Endothelial cell of umbilical vein (primary cell): Measurements from ENCODE around the gene HNRNPC. TPM values are rescaled to one million over a fixed set of nuclear protein-coding genes. Genes with fewer than 3 reads are reported as not detected.

ENCODE experiments used
- BruUV-seq: library from RNA; stranded (reverse); fragments of 400-500 nt; replicated peaks from 2 replicates; lab custom pipeline; 2021; lab: Mats Ljungman, UMichigan
- CTCF ChIA-PET: fragments of 300-600, 350-600 bp; sonication (Branson Sonifier 250); formaldehyde crosslinking; loops from one replicate; lab custom pipeline; 2021; ENCODE audit warnings: antibody characterized with exemption, inconsistent platforms; lab: Charles Lee
- POLR2A ChIA-PET: fragments of 300-600, 350-600 bp; sonication (Branson Sonifier 250); formaldehyde crosslinking; loops from one replicate; lab custom pipeline; 2021; ENCODE audit warnings: antibody characterized with exemption, inconsistent platforms; lab: Charles Lee
- DNase-seq: peaks from one replicate; pipeline ENCODE4 v3.0.0-alpha.2; 2011; ENCODE audit warnings: low read depth, low spot score
- FAIRE-seq: peaks from 2 replicates; lab custom pipeline; 2011; peaks lifted over from hg19 to GRCh38; lab: Jason Lieb, UNC
- H2AFZ ChIP-seq: 2 replicates; pipeline ENCODE4 v1.6.0; 2012; ENCODE audit warnings: low read depth, low read length, control low read depth, inconsistent platforms
- H3K27ac ChIP-seq: 2 replicates; pipeline ENCODE4 v1.5.1; 2011; ENCODE audit warnings: low read depth, mild to moderate bottlenecking, control low read depth, low read length, moderate library complexity; ENCODE audit not compliant: insufficient read depth
- H3K27me3 ChIP-seq, 2 experiments: 2 replicates each; pipeline versions ENCODE4 v1.6.0 to v1.6.1; 2011; ENCODE audit warnings: low read length in 2 of 2, mixed read lengths in 1 of 2; ENCODE audit not compliant: control insufficient read depth in 2 of 2, insufficient read depth in 2 of 2
- H3K36me3 ChIP-seq, 2 experiments: 2 replicates in 1 of 2; 3 replicates in 1 of 2; pipeline ENCODE4 v1.5.1; 2011; ENCODE audit warnings: low read length in 2 of 2, mild to moderate bottlenecking in 1 of 2, moderate library complexity in 1 of 2; ENCODE audit not compliant: control insufficient read depth in 2 of 2, insufficient read depth in 2 of 2; ENCODE audit errors: extremely low read depth in 1 of 2
- H3K4me1 ChIP-seq: 3 replicates; pipeline ENCODE4 v1.5.1; 2011; ENCODE audit warnings: mild to moderate bottlenecking, low read length; ENCODE audit not compliant: control insufficient read depth, insufficient read depth; ENCODE audit errors: extremely low read depth
- H3K4me2 ChIP-seq: 2 replicates; pipeline ENCODE4 v1.6.1; 2011; ENCODE audit warnings: low read length, control low read depth, mixed read lengths; ENCODE audit not compliant: insufficient read depth
- H3K4me3 ChIP-seq, 3 experiments: fragments of 200-600 bp in 1 of 3; sonication (generic), shearing (Covaris generic) in 1 of 3; replicated peaks in 1 of 3; 2 replicates each; pipeline ENCODE4 v1.5.1; 2011 to 2016; ENCODE audit warnings: control low read depth in 3 of 3, low read length in 3 of 3, mild to moderate bottlenecking in 2 of 3, inconsistent platforms in 1 of 3, low read depth in 1 of 3, moderate library complexity in 1 of 3; ENCODE audit not compliant: insufficient read depth in 1 of 3
- H3K79me2 ChIP-seq: 2 replicates; pipeline ENCODE4 v1.6.0; 2012; ENCODE audit warnings: low read length, inconsistent platforms; ENCODE audit not compliant: control insufficient read depth, insufficient read depth
- H3K9ac ChIP-seq: replicated peaks from 2 replicates; pipeline ENCODE3; 2011; ENCODE audit warnings: low read length, control low read depth; ENCODE audit not compliant: insufficient read depth; ENCODE audit errors: extremely low read depth
- H3K9me1 ChIP-seq: replicated peaks from 3 replicates; pipeline ENCODE4 v1.6.0; 2011; ENCODE audit warnings: mild to moderate bottlenecking, low read length; ENCODE audit not compliant: control insufficient read depth, insufficient read depth; ENCODE audit errors: extremely low read depth
- H3K9me3 ChIP-seq: replicated peaks from 2 replicates; pipeline ENCODE4 v1.5.1; 2012; ENCODE audit warnings: low read length, inconsistent platforms; ENCODE audit not compliant: control insufficient read depth, insufficient read depth
- H4K20me1 ChIP-seq: replicated peaks from 2 replicates; pipeline ENCODE3; 2011; ENCODE audit warnings: mild to moderate bottlenecking, low read length; ENCODE audit not compliant: control insufficient read depth, insufficient read depth; ENCODE audit errors: extremely low read depth
- EZH2 ChIP-seq: IDR thresholded peaks from 2 replicates; pipeline ENCODE4 v1.6.1; 2012; ENCODE audit warnings: borderline replicate concordance, low read depth, mild to moderate bottlenecking, moderate library complexity, low read length, inconsistent platforms; ENCODE audit not compliant: severe bottlenecking
- FOS ChIP-seq: IDR thresholded peaks from 2 replicates; pipeline ENCODE4 v1.6.1; 2011; ENCODE audit warnings: mild to moderate bottlenecking, low read length, moderate library complexity, borderline replicate concordance; ENCODE audit not compliant: insufficient read depth
- GATA2 ChIP-seq: IDR thresholded peaks from 2 replicates; pipeline ENCODE4 v1.7.0; 2011; ENCODE audit warnings: low read depth, mild to moderate bottlenecking, moderate library complexity, mixed read lengths, low read length; ENCODE audit not compliant: insufficient read length, insufficient read depth
- JUN ChIP-seq: IDR thresholded peaks from 2 replicates; pipeline ENCODE4 v1.6.1; 2011; ENCODE audit warnings: borderline replicate concordance, low read depth; ENCODE audit not compliant: insufficient read length, insufficient read depth
- MYC ChIP-seq: IDR thresholded peaks from one replicate; pipeline ENCODE4 v1.6.1; 2011; ENCODE audit warnings: mild to moderate bottlenecking, low read depth, low read length
- POLR2A ChIP-seq: IDR thresholded peaks from 2 replicates; pipeline ENCODE4 v1.6.1; 2012; ENCODE audit warnings: low read depth, mild to moderate bottlenecking, control low read depth, low read length
- POLR2AphosphoS5 ChIP-seq: IDR thresholded peaks from 2 replicates; pipeline ENCODE4 v1.6.1; 2012; ENCODE audit warnings: low read depth, mild to moderate bottlenecking, control low read depth, low read length, moderate library complexity; ENCODE audit not compliant: insufficient read depth
- dilution Hi-C: fragments of 300-500 bp; cut with MboI; formaldehyde crosslinking; loops from one replicate; pipeline ENCODE4 v1.15.0; 2019; ENCODE audit warnings: low sequenced_read_pairs; ENCODE audit not compliant: extremely low pct_ligation_motif_present
- intact Hi-C: fragments of 100-400 bp; cut with micrococcal nuclease; formaldehyde crosslinking; loops from one replicate; pipeline ENCODE4 v1.10.0; 2022
- polyA plus RNA-seq, 4 experiments: library from polyadenylated mRNA; depleted of rRNA in 3 of 4; stranded (reverse) in 3 of 4; unstranded in 1 of 4; fragments of >200 nt; gene quantifications; 2 replicates each; pipeline versions ENCODE4 v1.2.1 to v1.2.3, GENCODE V29; 2011 to 2012; ENCODE audit warnings: missing spikeins in 1 of 4
- total RNA-seq: library from RNA; stranded (reverse); gene quantifications from 2 replicates; pipeline ENCODE4 v1.2.3, GENCODE V29; 2021
- TF ChIP-seq, protein P1 (sequence below): IDR thresholded peaks from 2 replicates; pipeline ENCODE4 v1.6.1; 2011; ENCODE audit not compliant: insufficient read depth, insufficient read length
- TF ChIP-seq, protein P2 (sequence below), 2 donors: IDR thresholded peaks; 1 replicate in 1 of 2; 2 replicates in 1 of 2; pipeline ENCODE4 v1.5.1; 2011; ENCODE audit warnings: low read length in 2 of 2, mild to moderate bottlenecking in 2 of 2, moderate library complexity in 2 of 2, control low read depth in 1 of 2, inconsistent platforms in 1 of 2, low read depth in 1 of 2; ENCODE audit not compliant: insufficient read depth in 1 of 2; ENCODE audit errors: extremely low read depth in 1 of 2

HNRNPC gene
- total and polyA plus RNA-seq, 2 donors (not counting 3 experiments of a cell fraction or from before 2014, with no cell fraction given), result 531 to 674 TPM

DNA sequence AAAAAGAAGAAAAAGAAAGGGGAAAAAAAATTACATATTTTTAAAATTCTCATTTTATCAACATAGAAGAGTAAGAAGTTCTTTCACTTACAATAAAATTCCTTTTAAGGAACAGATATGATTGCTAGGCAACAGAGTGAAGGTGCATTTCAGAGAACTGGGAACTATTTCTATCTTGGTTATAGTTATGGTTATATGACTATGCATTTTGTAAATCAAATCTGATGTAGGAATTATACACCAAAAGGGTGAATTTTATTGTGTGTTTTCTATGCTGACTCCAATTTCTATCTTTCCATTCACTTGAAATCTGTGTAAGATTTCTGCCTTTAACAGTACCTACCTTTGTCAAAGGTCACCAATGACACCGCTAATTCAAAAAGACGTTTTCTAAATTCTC lies 50.1 kb downstream of the HNRNPC start:
- dilution Hi-C loops (no loop called here), intact Hi-C loops (no loop called here)
- Histone ChIP-seq H4K20me1 (peaks cover 56% of the 10 kb centered on the region), H3K4me2 (no peak overlapping the region), H3K9me1 (no peaks in the 10 kb centered on the region), H3K27me3 (no peaks in the 10 kb centered on the region), H2AFZ (no peak overlapping the region), H3K36me3 (peaks cover 11 to 48% of the 10 kb centered on the region in 2 experiments), H3K27ac (no peak overlapping the region), H3K9ac (no peak overlapping the region), H3K9me3 (no peaks in the 10 kb centered on the region), H3K79me2 (peaks cover 100% of the 10 kb centered on the region), H3K4me1 (peaks cover 40% of the 10 kb centered on the region), H3K4me3 (no peak overlapping the region)
- no TSS peak for BruUV-seq
- no peak for DNase-seq
- TF ChIP-seq, protein P1, sequence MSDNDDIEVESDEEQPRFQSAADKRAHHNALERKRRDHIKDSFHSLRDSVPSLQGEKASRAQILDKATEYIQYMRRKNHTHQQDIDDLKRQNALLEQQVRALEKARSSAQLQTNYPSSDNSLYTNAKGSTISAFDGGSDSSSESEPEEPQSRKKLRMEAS, result no peak
- no peak for TF ChIP-seq MYC
- no peak for TF ChIP-seq POLR2A
- TF ChIP-seq EZH2, result no peak
- TF ChIP-seq POLR2AphosphoS5, result no peak
- TF ChIP-seq JUN, result no peak
- FAIRE-seq, result no peak
- CTCF ChIA-PET, result interaction anchor here (1.8 kb wide), 1 partner anchor 11 kb away, joined by 4 read pairs; no protein-coding TSS in a partner anchor
- POLR2A ChIA-PET, result interaction anchor here (0.7 kb wide), 2 partner anchors 21 to 148 kb away, joined by 5 to 6 read pairs; no protein-coding TSS in a partner anchor

DNA sequence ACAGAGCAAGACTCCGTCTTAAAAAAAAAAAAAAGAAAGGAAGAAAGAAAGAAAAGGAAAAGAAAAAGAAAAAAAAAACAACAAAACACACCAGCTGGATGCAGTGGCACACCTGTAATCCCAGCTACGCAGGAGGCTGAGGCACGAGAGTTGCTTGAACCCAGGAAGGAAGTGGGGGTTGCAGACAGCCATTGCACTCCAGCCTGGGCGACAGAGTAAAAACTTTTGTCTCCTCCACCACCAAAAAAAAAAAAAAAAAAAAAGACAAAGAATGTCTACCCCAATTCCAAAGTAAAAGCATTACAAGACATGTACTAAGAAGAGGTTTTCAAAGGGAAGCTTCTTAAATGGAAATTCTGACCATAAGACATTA lies 53.4 kb downstream of the HNRNPC start:
- Histone ChIP-seq H3K36me3 (peaks cover 22 to 58% of the 10 kb centered on the region in 2 experiments), H3K9me3 (no peaks in the 10 kb centered on the region), H3K4me3 (no peak overlapping the region), H3K27ac (no peak overlapping the region), H3K4me2 (no peak overlapping the region), H3K4me1 (peaks cover 25% of the 10 kb centered on the region), H3K9me1 (no peaks in the 10 kb centered on the region), H3K27me3 (no peaks in the 10 kb centered on the region), H4K20me1 (peaks cover 51% of the 10 kb centered on the region), H3K79me2 (peaks cover 86% of the 10 kb centered on the region), H3K9ac (no peak overlapping the region), H2AFZ (no peak overlapping the region)
- dilution Hi-C loops (no loop called here), intact Hi-C loops (no loop called here)
- ChIA-PET CTCF (no interaction called here), POLR2A (interaction anchor here (0.6 to 0.7 kb wide), 2 partner anchors 46 to 519 kb away, joined by 5 to 14 read pairs; no protein-coding TSS in a partner anchor)
- no peak for FAIRE-seq
- DNase-seq, result no peak
- no peak for TF ChIP-seq EZH2
- no peak for TF ChIP-seq MYC
- TF ChIP-seq FOS, result no peak
- no peak for TF ChIP-seq GATA2
- TF ChIP-seq, protein P2, sequence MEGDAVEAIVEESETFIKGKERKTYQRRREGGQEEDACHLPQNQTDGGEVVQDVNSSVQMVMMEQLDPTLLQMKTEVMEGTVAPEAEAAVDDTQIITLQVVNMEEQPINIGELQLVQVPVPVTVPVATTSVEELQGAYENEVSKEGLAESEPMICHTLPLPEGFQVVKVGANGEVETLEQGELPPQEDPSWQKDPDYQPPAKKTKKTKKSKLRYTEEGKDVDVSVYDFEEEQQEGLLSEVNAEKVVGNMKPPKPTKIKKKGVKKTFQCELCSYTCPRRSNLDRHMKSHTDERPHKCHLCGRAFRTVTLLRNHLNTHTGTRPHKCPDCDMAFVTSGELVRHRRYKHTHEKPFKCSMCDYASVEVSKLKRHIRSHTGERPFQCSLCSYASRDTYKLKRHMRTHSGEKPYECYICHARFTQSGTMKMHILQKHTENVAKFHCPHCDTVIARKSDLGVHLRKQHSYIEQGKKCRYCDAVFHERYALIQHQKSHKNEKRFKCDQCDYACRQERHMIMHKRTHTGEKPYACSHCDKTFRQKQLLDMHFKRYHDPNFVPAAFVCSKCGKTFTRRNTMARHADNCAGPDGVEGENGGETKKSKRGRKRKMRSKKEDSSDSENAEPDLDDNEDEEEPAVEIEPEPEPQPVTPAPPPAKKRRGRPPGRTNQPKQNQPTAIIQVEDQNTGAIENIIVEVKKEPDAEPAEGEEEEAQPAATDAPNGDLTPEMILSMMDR (IDR thresholded peaks at IDR 0.05; ENCODE audit: extremely low read depth in 1 of 2, insufficient read depth in 1 of 2, low read depth in 1 of 2, low read length in 2 of 2), result no peak
- TF ChIP-seq POLR2AphosphoS5, result no peak
- TF ChIP-seq POLR2A, result no peak
- TF ChIP-seq JUN, result no peak
- TF ChIP-seq, protein P1, result no peak
- BruUV-seq, result no TSS peak
